ENCODE results near the gene INTS11. TPM values are rescaled to one million over a fixed set of nuclear protein-coding genes. Genes with fewer than 3 reads are reported as not detected.

Gene INTS11
- total and polyA plus RNA-seq, 10 of the 15 experiments (the other 5 are each of a cell fraction or from before 2014, with no cell fraction given) = 2.5 to 117 (median 77.7) TPM

DNA sequence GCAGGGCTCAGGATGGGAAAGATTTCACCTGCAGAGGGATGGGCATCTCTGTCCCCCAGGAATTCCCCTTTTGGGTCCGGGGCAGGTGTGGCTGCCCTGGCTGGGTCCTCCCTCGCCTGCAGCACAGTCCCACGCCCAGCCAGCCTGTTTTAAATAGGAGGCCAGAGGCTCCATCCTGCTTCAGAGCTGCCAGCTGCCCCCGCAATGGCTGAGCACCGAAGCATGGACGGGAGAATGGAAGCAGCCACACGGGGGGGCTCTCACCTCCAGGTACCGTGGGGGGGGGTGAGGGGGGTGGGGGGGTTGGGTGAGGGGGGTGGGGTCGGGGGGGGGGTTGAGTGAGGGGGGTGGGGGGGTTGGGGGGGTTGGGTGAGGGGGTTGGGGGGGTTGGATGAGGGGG is 40.6 kb downstream of the INTS11 start:
- H3K9me3 ChIP-seq (replicated peaks; ENCODE audit: control insufficient read depth, insufficient read depth, low read length) = no peaks in the 10 kb centered on the region
- no peaks in the 10 kb centered on the region for H3K36me3 ChIP-seq (ENCODE audit: control insufficient read depth in 2 of 2, insufficient read depth in 2 of 2, low read length in 1 of 2)
- RAD21 ChIA-PET (ENCODE audit: unreplicated experiment) = no interaction called here
- no peak overlapping the region for H3K4me3 ChIP-seq
- no peak overlapping the region for H2AFZ ChIP-seq (ENCODE audit: control insufficient read depth, low read depth, low read length)
- intact Hi-C loops (cut with micrococcal nuclease; ENCODE audit: unreplicated experiment) = no loop called here
- BruUV-seq (replicated peaks) = no TSS peak
- ATAC-seq (peak; percentile 73), DNase-seq (ENCODE audit: low read depth, low spot score) (peak; percentile 94), FAIRE-seq (no peak)
- SMC1A ChIA-PET (ENCODE audit: uncharacterized antibody, unreplicated experiment) = interaction anchor here (1.0 to 1.3 kb wide), 2 partner anchors 8 to 161 kb away, joined by 3 read pairs; no protein-coding TSS in a partner anchor
- H3K4me1 ChIP-seq (ENCODE audit: control insufficient read depth, insufficient read depth, low read length) = no peaks in the 10 kb centered on the region
- in situ Hi-C loops (cut with MboI) = no loop called here
- H3K4me2 ChIP-seq (ENCODE audit: control insufficient read depth, insufficient read depth) = no peak overlapping the region
- no peaks in the 10 kb centered on the region for H4K20me1 ChIP-seq (ENCODE audit: control insufficient read depth, insufficient read depth)
- 7% methylated on average over 4 of the region's 9 CpGs for WGBS (ENCODE audit: insufficient coverage, insufficient replicate concordance, low lambda C conversion rate, missing lambda C conversion rate)
- no peaks in the 10 kb centered on the region for H3K27me3 ChIP-seq (replicated peaks in 1 of 2; ENCODE audit: control insufficient read depth in 2 of 2, insufficient read depth in 2 of 2, low read length in 1 of 2)
- H3K27ac ChIP-seq (ENCODE audit: control insufficient read depth, insufficient read depth) = no peak overlapping the region
- CTCF ChIA-PET = no interaction called here
- POLR2A ChIA-PET = no interaction called here
- no peaks in the 10 kb centered on the region for H3K79me2 ChIP-seq (ENCODE audit: control insufficient read depth, insufficient read depth, low read length)
- H3K9ac ChIP-seq (ENCODE audit: control insufficient read depth, insufficient read depth, low read length) = no peak overlapping the region
- TF ChIP-seq CHD2 (IDR thresholded peaks at IDR 0.05; ENCODE audit: borderline replicate concordance, low read depth, low read length) (no peak), JUND (IDR thresholded peaks at IDR 0.05; ENCODE audit: low read depth, low read length) (no peak), NFYA (IDR thresholded peaks at IDR 0.05; ENCODE audit: borderline replicate concordance, low read depth, low read length) (no peak), SMC3 (IDR thresholded peaks at IDR 0.05; ENCODE audit: borderline replicate concordance, low read length) (no peak), RBBP5 (conservative IDR thresholded peaks at IDR 0.05) (no peak), KLF5 (IDR thresholded peaks at IDR 0.05; ENCODE audit: partially characterized antibody) (no peak), BCL11A (IDR thresholded peaks at IDR 0.05; ENCODE audit: low read depth, low read length) (no peak), IKZF1 (conservative IDR thresholded peaks at IDR 0.05) (0 out of 2 replicates have a peak, but pooled peaks have one; percentile 18), YBX1 (IDR thresholded peaks at IDR 0.05) (no peak), EGR1 (IDR thresholded peaks at IDR 0.05; ENCODE audit: borderline replicate concordance in 1 of 2, low read depth in 2 of 2, low read length in 2 of 2) (peak in 1 of 2 experiments; percentile 78; a peak in 2 of 3 replicates), STAT3 (IDR thresholded peaks at IDR 0.05; ENCODE audit: low read depth, low read length) (no peak), E2F4 (IDR thresholded peaks at IDR 0.05; ENCODE audit: low read depth, low read length) (no peak), POLR2AphosphoS2 (IDR thresholded peaks at IDR 0.05; ENCODE audit: low read depth, low read length) (no peak), SIX5 (IDR thresholded peaks at IDR 0.05; ENCODE audit: low read depth, low read length, severe bottlenecking) (no peak), BCLAF1 (IDR thresholded peaks at IDR 0.05) (no peak), SREBF1 (IDR thresholded peaks at IDR 0.05; ENCODE audit: low read length) (no peak), IRF4 (IDR thresholded peaks at IDR 0.05; ENCODE audit: low read depth, low read length) (no peak), PAX5 (IDR thresholded peaks at IDR 0.05; ENCODE audit: borderline replicate concordance, low read depth, low read length) (peak; percentile 65; the same call in 1 of the 2 replicates), BHLHE40 (IDR thresholded peaks at IDR 0.05; ENCODE audit: borderline replicate concordance in 1 of 2, low read depth in 2 of 2, low read length in 1 of 2) (no peak)
- TF ChIP-seq, protein P1, sequence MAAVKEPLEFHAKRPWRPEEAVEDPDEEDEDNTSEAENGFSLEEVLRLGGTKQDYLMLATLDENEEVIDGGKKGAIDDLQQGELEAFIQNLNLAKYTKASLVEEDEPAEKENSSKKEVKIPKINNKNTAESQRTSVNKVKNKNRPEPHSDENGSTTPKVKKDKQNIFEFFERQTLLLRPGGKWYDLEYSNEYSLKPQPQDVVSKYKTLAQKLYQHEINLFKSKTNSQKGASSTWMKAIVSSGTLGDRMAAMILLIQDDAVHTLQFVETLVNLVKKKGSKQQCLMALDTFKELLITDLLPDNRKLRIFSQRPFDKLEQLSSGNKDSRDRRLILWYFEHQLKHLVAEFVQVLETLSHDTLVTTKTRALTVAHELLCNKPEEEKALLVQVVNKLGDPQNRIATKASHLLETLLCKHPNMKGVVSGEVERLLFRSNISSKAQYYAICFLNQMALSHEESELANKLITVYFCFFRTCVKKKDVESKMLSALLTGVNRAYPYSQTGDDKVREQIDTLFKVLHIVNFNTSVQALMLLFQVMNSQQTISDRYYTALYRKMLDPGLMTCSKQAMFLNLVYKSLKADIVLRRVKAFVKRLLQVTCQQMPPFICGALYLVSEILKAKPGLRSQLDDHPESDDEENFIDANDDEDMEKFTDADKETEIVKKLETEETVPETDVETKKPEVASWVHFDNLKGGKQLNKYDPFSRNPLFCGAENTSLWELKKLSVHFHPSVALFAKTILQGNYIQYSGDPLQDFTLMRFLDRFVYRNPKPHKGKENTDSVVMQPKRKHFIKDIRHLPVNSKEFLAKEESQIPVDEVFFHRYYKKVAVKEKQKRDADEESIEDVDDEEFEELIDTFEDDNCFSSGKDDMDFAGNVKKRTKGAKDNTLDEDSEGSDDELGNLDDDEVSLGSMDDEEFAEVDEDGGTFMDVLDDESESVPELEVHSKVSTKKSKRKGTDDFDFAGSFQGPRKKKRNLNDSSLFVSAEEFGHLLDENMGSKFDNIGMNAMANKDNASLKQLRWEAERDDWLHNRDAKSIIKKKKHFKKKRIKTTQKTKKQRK (IDR thresholded peaks at IDR 0.05; ENCODE audit: low read depth, low read length) = no peak
